Keratinocyte (primary cell): ENCODE results near the gene COL7A1. TPM values are rescaled to one million over a fixed set of nuclear protein-coding genes. Genes with fewer than 3 reads are reported as not detected.

Experiments used
- DNase-seq: peaks from one replicate; pipeline ENCODE4 v3.0.0-alpha.2; 2011; ENCODE audit warnings: low read depth, missing footprints, low spot score
- FAIRE-seq: peaks from 2 replicates; lab custom pipeline; 2011; peaks lifted over from hg19 to GRCh38; lab: Jason Lieb, UNC
- H2AFZ ChIP-seq: 2 replicates; pipeline ENCODE4 v1.6.0; 2012; ENCODE audit warnings: low read length, control low read depth, inconsistent platforms; ENCODE audit not compliant: control insufficient read depth
- H3K27ac ChIP-seq: 2 replicates; pipeline ENCODE4 v1.5.1; 2011; ENCODE audit warnings: low read length; ENCODE audit not compliant: control insufficient read depth, insufficient read depth
- H3K27me3 ChIP-seq: 3 replicates; pipeline ENCODE4 v1.6.0; 2011; ENCODE audit warnings: low read length; ENCODE audit not compliant: control insufficient read depth, insufficient read depth; ENCODE audit errors: extremely low read depth
- H3K36me3 ChIP-seq, 2 experiments: 2 replicates in 1 of 2; 3 replicates in 1 of 2; pipeline ENCODE4 v1.5.1; 2011; ENCODE audit warnings: low read length in 2 of 2, mild to moderate bottlenecking in 1 of 2; ENCODE audit not compliant: control insufficient read depth in 2 of 2, insufficient read depth in 2 of 2; ENCODE audit errors: extremely low read depth in 1 of 2
- H3K4me1 ChIP-seq: 3 replicates; pipeline ENCODE4 v1.5.1; 2011; ENCODE audit warnings: low read length; ENCODE audit not compliant: control insufficient read depth, insufficient read depth; ENCODE audit errors: extremely low read depth
- H3K4me2 ChIP-seq: 3 replicates; pipeline ENCODE4 v1.6.0; 2011; ENCODE audit warnings: low read depth, low read length; ENCODE audit not compliant: control insufficient read depth, insufficient read depth; ENCODE audit errors: extremely low read depth
- H3K4me3 ChIP-seq, 3 experiments: fragments of 200-600 bp in 1 of 3; sonication (generic) in 1 of 3; 2 replicates in 2 of 3; 3 replicates in 1 of 3; pipeline ENCODE4 v1.5.1; 2011 to 2016; ENCODE audit warnings: low read length in 3 of 3, mild to moderate bottlenecking in 3 of 3, control low read depth in 2 of 3, inconsistent platforms in 1 of 3, low read depth in 1 of 3, mixed read lengths in 1 of 3, mixed run types in 1 of 3, moderate library complexity in 1 of 3; ENCODE audit not compliant: control insufficient read depth in 2 of 3, insufficient read depth in 2 of 3; ENCODE audit errors: extremely low read depth in 1 of 3
- H3K79me2 ChIP-seq: 2 replicates; pipeline ENCODE4 v1.6.0; 2012; ENCODE audit warnings: low read length; ENCODE audit not compliant: control insufficient read depth, insufficient read depth
- H3K9ac ChIP-seq: 3 replicates; pipeline ENCODE4 v1.6.0; 2011; ENCODE audit warnings: low read length; ENCODE audit not compliant: control insufficient read depth, insufficient read depth; ENCODE audit errors: extremely low read depth
- H3K9me1 ChIP-seq: 3 replicates; pipeline ENCODE4 v1.6.0; 2011; ENCODE audit warnings: low read length; ENCODE audit not compliant: control insufficient read depth, insufficient read depth; ENCODE audit errors: extremely low read depth
- H3K9me3 ChIP-seq: 2 replicates; pipeline ENCODE4 v1.5.1; 2012; ENCODE audit warnings: low read depth, low read length; ENCODE audit not compliant: control insufficient read depth
- H4K20me1 ChIP-seq: 3 replicates; pipeline ENCODE4 v1.6.0; 2011; ENCODE audit warnings: low read length; ENCODE audit not compliant: control insufficient read depth, insufficient read depth; ENCODE audit errors: extremely low read depth
- CTCF ChIP-seq, 3 experiments: IDR thresholded peaks in 1 of 3; conservative IDR thresholded peaks in 1 of 3; optimal IDR thresholded peaks in 1 of 3; 2 replicates in 2 of 3; 3 replicates in 1 of 3; pipeline versions ENCODE3 to v1.5.1; 2011; ENCODE audit warnings: low read length in 3 of 3, mild to moderate bottlenecking in 3 of 3, moderate library complexity in 2 of 3, control low read depth in 1 of 3, inconsistent platforms in 1 of 3; ENCODE audit not compliant: insufficient read depth in 2 of 3; ENCODE audit errors: extremely low read depth in 1 of 3
- EZH2 ChIP-seq: IDR thresholded peaks from one replicate; pipeline ENCODE4 v1.6.1; 2012; ENCODE audit warnings: inconsistent platforms, mild to moderate bottlenecking, low read length, moderate library complexity
- dilution Hi-C: fragments of 300-500 bp; cut with MboI; formaldehyde crosslinking; loops from one replicate; pipeline ENCODE4 v1.7.0; 2020; ENCODE audit warnings: low sequenced_read_pairs; ENCODE audit not compliant: extremely low pct_ligation_motif_present
- polyA plus RNA-seq, 5 experiments: library from polyadenylated mRNA; depleted of rRNA in 3 of 5; stranded (reverse) in 3 of 5; stranded (forward) in 1 of 5; unstranded in 1 of 5; fragments of >200 nt; gene quantifications; 1 replicate in 1 of 5; 2 replicates in 3 of 5; 3 replicates in 1 of 5; pipeline versions ENCODE4 v1.2.1 to v1.2.3, GENCODE V29; 2011 to 2012; ENCODE audit warnings: missing spikeins in 2 of 5, low read depth in 1 of 5, low replicate concordance in 1 of 5

Gene COL7A1
- polyA plus RNA-seq, 1 donor (not counting 4 experiments of a cell fraction or from before 2014, with no cell fraction given): 59.4 TPM

- peaks cover 28% of the 10 kb centered on the region for H3K79me2 ChIP-seq
- TF ChIP-seq CTCF (optimal IDR thresholded peaks at IDR 0.05 in 1 of 3, IDR thresholded peaks at IDR 0.05 in 1 of 3, conservative IDR thresholded peaks at IDR 0.05 in 1 of 3; ENCODE audit: extremely low read depth in 1 of 3, insufficient read depth in 2 of 3, low read length in 3 of 3): no peak
- TF ChIP-seq EZH2: no peak
- H3K27me3 ChIP-seq: no peaks in the 10 kb centered on the region
- no peak overlapping the region for H3K27ac ChIP-seq
- no peak overlapping the region for H2AFZ ChIP-seq
- FAIRE-seq: no peak
- dilution Hi-C loops: no loop called here
- H4K20me1 ChIP-seq: peaks cover 13% of the 10 kb centered on the region
- no peak overlapping the region for H3K4me2 ChIP-seq
- H3K4me3 ChIP-seq: no peak overlapping the region
- no peak for DNase-seq
- no peaks in the 10 kb centered on the region for H3K4me1 ChIP-seq
- no peaks in the 10 kb centered on the region for H3K9me3 ChIP-seq
- H3K36me3 ChIP-seq: peaks cover 74 to 81% of the 10 kb centered on the region in 2 experiments
- no peak overlapping the region for H3K9ac ChIP-seq
- H3K9me1 ChIP-seq: no peaks in the 10 kb centered on the region
Observed at GRCh38 chr3:48576647-48577046, 18.5 kb downstream of the COL7A1 start.

- Histone ChIP-seq H4K20me1 (peaks cover 7% of the 10 kb centered on the region), H3K4me3 (no peak overlapping the region), H3K36me3 (peaks cover 70 to 79% of the 10 kb centered on the region in 2 experiments), H3K79me2 (peaks cover 23% of the 10 kb centered on the region), H3K9me1 (no peaks in the 10 kb centered on the region), H2AFZ (no peak overlapping the region), H3K9ac (no peak overlapping the region), H3K27me3 (no peaks in the 10 kb centered on the region), H3K27ac (no peak overlapping the region), H3K9me3 (no peaks in the 10 kb centered on the region), H3K4me2 (no peak overlapping the region), H3K4me1 (no peaks in the 10 kb centered on the region)
- no peak for FAIRE-seq
- dilution Hi-C loops: no loop called here
- no peak for DNase-seq
- TF ChIP-seq EZH2 (no peak), CTCF (optimal IDR thresholded peaks at IDR 0.05 in 1 of 3, IDR thresholded peaks at IDR 0.05 in 1 of 3, conservative IDR thresholded peaks at IDR 0.05 in 1 of 3; ENCODE audit: extremely low read depth in 1 of 3, insufficient read depth in 2 of 3, low read length in 3 of 3) (no peak)
Observed at GRCh38 chr3:48575366-48575765, 19.8 kb downstream of the COL7A1 start.
